ENCODE measurements around the gene NSFL1C.

DNA sequence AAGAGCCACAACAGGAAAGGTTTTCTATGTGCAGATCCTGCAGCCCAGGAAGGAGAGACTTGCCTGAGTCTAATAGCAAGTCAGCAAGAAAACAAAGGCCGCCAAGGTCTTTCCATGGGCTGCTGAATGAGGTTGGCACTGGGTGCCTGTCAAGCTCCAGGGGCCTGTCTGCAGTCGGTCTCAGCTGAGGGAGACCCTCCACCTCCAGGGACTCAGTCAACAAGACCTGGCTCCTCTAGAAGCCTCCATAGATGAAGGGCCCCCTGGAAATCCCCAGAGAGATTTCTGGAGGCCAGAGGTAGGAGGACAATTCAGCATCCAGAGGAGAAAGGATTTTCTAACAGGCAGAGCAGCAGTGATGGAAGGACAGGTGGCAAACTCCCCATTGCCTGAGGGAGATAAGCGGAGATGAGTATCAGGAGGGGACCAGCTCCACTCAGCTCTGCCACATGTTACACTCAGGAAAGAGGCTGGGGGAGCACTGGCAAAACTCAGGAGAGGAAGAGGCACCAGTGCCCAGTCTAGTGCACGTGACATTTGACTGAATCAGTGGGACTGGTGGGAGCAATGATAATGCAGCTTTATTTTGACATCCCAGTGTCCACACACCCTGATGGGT lies 40.3 kb downstream of the NSFL1C start:
- TF ChIP-seq YY1 (IDR thresholded peaks at IDR 0.05; ENCODE audit: low read depth) (no peak), TAF1 (IDR thresholded peaks at IDR 0.05; ENCODE audit: borderline replicate concordance, low read depth, low read length) (no peak), EZH2phosphoT487 (IDR thresholded peaks at IDR 0.05; ENCODE audit: borderline replicate concordance, low read depth) (no peak), POLR2AphosphoS5 (IDR thresholded peaks at IDR 0.05; ENCODE audit: low read depth, low read length) (no peak), ZBTB33 (IDR thresholded peaks at IDR 0.05; ENCODE audit: borderline replicate concordance, low read depth) (no peak), MXI1 (IDR thresholded peaks at IDR 0.05; ENCODE audit: low read depth, low read length) (peak; percentile 45; the same call in 1 of the 2 replicates), MAX (IDR thresholded peaks at IDR 0.05; ENCODE audit: low read depth) (no peak), EP300 (IDR thresholded peaks at IDR 0.05; ENCODE audit: borderline replicate concordance in 1 of 2, low read depth in 1 of 2, low read length in 1 of 2) (no peak), IRF3 (IDR thresholded peaks at IDR 0.05; ENCODE audit: low read depth, low read length) (no peak), SMC3 (IDR thresholded peaks at IDR 0.05; ENCODE audit: low read depth, low read length) (no peak), TCF12 (IDR thresholded peaks at IDR 0.05) (no peak)
- TF ChIP-seq, protein P1, sequence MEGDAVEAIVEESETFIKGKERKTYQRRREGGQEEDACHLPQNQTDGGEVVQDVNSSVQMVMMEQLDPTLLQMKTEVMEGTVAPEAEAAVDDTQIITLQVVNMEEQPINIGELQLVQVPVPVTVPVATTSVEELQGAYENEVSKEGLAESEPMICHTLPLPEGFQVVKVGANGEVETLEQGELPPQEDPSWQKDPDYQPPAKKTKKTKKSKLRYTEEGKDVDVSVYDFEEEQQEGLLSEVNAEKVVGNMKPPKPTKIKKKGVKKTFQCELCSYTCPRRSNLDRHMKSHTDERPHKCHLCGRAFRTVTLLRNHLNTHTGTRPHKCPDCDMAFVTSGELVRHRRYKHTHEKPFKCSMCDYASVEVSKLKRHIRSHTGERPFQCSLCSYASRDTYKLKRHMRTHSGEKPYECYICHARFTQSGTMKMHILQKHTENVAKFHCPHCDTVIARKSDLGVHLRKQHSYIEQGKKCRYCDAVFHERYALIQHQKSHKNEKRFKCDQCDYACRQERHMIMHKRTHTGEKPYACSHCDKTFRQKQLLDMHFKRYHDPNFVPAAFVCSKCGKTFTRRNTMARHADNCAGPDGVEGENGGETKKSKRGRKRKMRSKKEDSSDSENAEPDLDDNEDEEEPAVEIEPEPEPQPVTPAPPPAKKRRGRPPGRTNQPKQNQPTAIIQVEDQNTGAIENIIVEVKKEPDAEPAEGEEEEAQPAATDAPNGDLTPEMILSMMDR (IDR thresholded peaks at IDR 0.05) = no peak
